IMR-90 (cell line): ENCODE data around the gene ACVRL1. TPM values are rescaled to one million over a fixed set of nuclear protein-coding genes. Genes with fewer than 3 reads are reported as not detected.
A peak's percentile ranks its signal among the peaks of the same experiment; 100 is the strongest.

Experiments
- ATAC-seq: fragments of 200-7000 bp; cut with Tn5 transposase; 2 replicates; pipeline ENCODE4 v1.9.1; 2020; ENCODE audit warnings: low read depth, mild to moderate bottlenecking, moderate library complexity
- BruUV-seq: library from RNA; stranded (reverse); fragments of 400-500 nt; replicated peaks from 2 replicates; lab custom pipeline; 2021; lab: Mats Ljungman, UMichigan
- CTCF ChIA-PET: fragments of 300-600 bp; formaldehyde crosslinking; extraction: SDS; loops from one replicate; lab custom pipeline; 2021; ENCODE audit warnings: antibody characterized with exemption; lab: Yijun Ruan, JAX
- POLR2A ChIA-PET: fragments of 300-600 bp; sonication (Branson Sonifier 250); formaldehyde crosslinking; loops from one replicate; lab custom pipeline; 2022; ENCODE audit warnings: antibody characterized with exemption; ENCODE audit not compliant: unreplicated experiment; lab: Charles Lee
- DNase-seq: peaks from one replicate; pipeline ENCODE4 v3.0.0; 2013
- H2AFZ ChIP-seq: replicated peaks from 2 replicates; pipeline ENCODE3; 2013; ENCODE audit warnings: low read length, mild to moderate bottlenecking; ENCODE audit not compliant: poor library complexity
- H2AK5ac ChIP-seq: 2 replicates; pipeline ENCODE4 v1.6.1; 2013; ENCODE audit warnings: low read depth, low read length, inconsistent platforms
- H2AK9ac ChIP-seq: replicated peaks from 2 replicates; pipeline ENCODE3; 2013; ENCODE audit warnings: mild to moderate bottlenecking, low read depth, low read length, moderate library complexity; ENCODE audit not compliant: poor library complexity
- H2BK120ac ChIP-seq: 2 replicates; pipeline ENCODE4 v1.6.1; 2013; ENCODE audit warnings: low read depth, low read length, inconsistent platforms
- H2BK15ac ChIP-seq: 3 replicates; pipeline ENCODE4 v1.6.1; 2013; ENCODE audit warnings: low read depth, low read length, inconsistent platforms
- H2BK20ac ChIP-seq: 2 replicates; pipeline ENCODE4 v1.6.1; 2013; ENCODE audit warnings: low read depth, mild to moderate bottlenecking, inconsistent platforms, low read length, moderate library complexity
- H2BK5ac ChIP-seq: 2 replicates; pipeline ENCODE4 v1.6.1; 2013; ENCODE audit warnings: mild to moderate bottlenecking, low read depth, low read length, inconsistent platforms; ENCODE audit not compliant: poor library complexity, severe bottlenecking
- H3K14ac ChIP-seq: replicated peaks from 2 replicates; pipeline ENCODE4 v1.6.1; 2013; ENCODE audit warnings: low read depth, low read length, inconsistent platforms
- H3K18ac ChIP-seq: 2 replicates; pipeline ENCODE4 v1.6.1; 2013; ENCODE audit warnings: low read depth, low read length, control low read depth
- H3K23ac ChIP-seq: 2 replicates; pipeline ENCODE4 v1.6.1; 2013; ENCODE audit warnings: low read depth, low read length, inconsistent platforms
- H3K27ac ChIP-seq: 2 replicates; pipeline ENCODE4 v1.5.1; 2013; ENCODE audit warnings: mild to moderate bottlenecking, control low read depth, low read length; ENCODE audit not compliant: insufficient read depth
- H3K27me3 ChIP-seq: 2 replicates; pipeline ENCODE4 v1.6.1; 2013; ENCODE audit warnings: low read length; ENCODE audit not compliant: control insufficient read depth, insufficient read depth
- H3K36me3 ChIP-seq: 2 replicates; pipeline ENCODE4 v1.6.1; 2013; ENCODE audit warnings: low read length, mixed read lengths; ENCODE audit not compliant: control insufficient read depth, insufficient read depth
- H3K4ac ChIP-seq: 2 replicates; pipeline ENCODE4 v1.6.1; 2013; ENCODE audit warnings: low read depth, low read length, inconsistent platforms
- H3K4me1 ChIP-seq: 2 replicates; pipeline ENCODE4 v1.6.1; 2013; ENCODE audit warnings: low read length, mixed read lengths; ENCODE audit not compliant: control insufficient read depth, insufficient read depth
- H3K4me2 ChIP-seq: 2 replicates; pipeline ENCODE4 v1.6.1; 2013; ENCODE audit warnings: low read depth, mild to moderate bottlenecking, control low read depth, low read length, moderate library complexity
- H3K4me3 ChIP-seq: 2 replicates; pipeline ENCODE4 v1.5.1; 2013; ENCODE audit warnings: low read depth, mild to moderate bottlenecking, control low read depth, low read length, moderate library complexity; ENCODE audit not compliant: insufficient read depth
- H3K56ac ChIP-seq: 2 replicates; pipeline ENCODE4 v1.6.1; 2013; ENCODE audit warnings: low read length, inconsistent platforms; ENCODE audit not compliant: insufficient read depth; ENCODE audit errors: extremely low read depth
- H3K79me1 ChIP-seq, 2 experiments: 2 replicates each; pipeline ENCODE4 v1.6.1; 2013; ENCODE audit warnings: low read length in 2 of 2, inconsistent platforms in 1 of 2, low read depth in 1 of 2
- H3K9ac ChIP-seq: 2 replicates; pipeline ENCODE4 v1.6.1; 2013; ENCODE audit warnings: low read depth, low read length, control low read depth
- H3K9me1 ChIP-seq: 2 replicates; pipeline ENCODE4 v1.6.1; 2013; ENCODE audit warnings: low read length, inconsistent platforms; ENCODE audit not compliant: insufficient read depth
- H3K9me3 ChIP-seq: 2 replicates; pipeline ENCODE4 v1.6.1; 2013; ENCODE audit warnings: low read length; ENCODE audit not compliant: control insufficient read depth, insufficient read depth
- H4K20me1 ChIP-seq: 2 replicates; pipeline ENCODE4 v1.6.1; 2013; ENCODE audit warnings: low read length, inconsistent platforms; ENCODE audit not compliant: insufficient read depth
- H4K5ac ChIP-seq: 2 replicates; pipeline ENCODE4 v1.6.1; 2013; ENCODE audit warnings: mild to moderate bottlenecking, low read depth, low read length, control low read depth
- H4K8ac ChIP-seq, 2 experiments: 2 replicates each; pipeline ENCODE4 v1.6.1; 2013; ENCODE audit warnings: low read depth in 2 of 2, low read length in 2 of 2, control low read depth in 1 of 2, inconsistent platforms in 1 of 2
- H4K91ac ChIP-seq: 2 replicates; pipeline ENCODE4 v1.6.1; 2013; ENCODE audit warnings: low read depth, low read length, inconsistent platforms; ENCODE audit not compliant: insufficient read depth
- BHLHE40 ChIP-seq: fragments of 150-350 bp; IDR thresholded peaks from 2 replicates; pipeline ENCODE4 v1.6.1; 2016; ENCODE audit warnings: mild to moderate bottlenecking, low read depth, low read length
- CEBPB ChIP-seq: IDR thresholded peaks from 2 replicates; pipeline ENCODE4 v1.6.1; 2012; ENCODE audit warnings: low read depth, low read length, improper control_type of control experiment
- CHD1 ChIP-seq: IDR thresholded peaks from 2 replicates; pipeline ENCODE4 v1.6.1; 2012; ENCODE audit warnings: low read depth, low read length, improper control_type of control experiment
- FOS ChIP-seq: fragments of 150-350 bp; IDR thresholded peaks from 2 replicates; pipeline ENCODE4 v1.6.1; 2016; ENCODE audit warnings: low read depth, low read length
- MAFK ChIP-seq: IDR thresholded peaks from 2 replicates; pipeline ENCODE4 v1.6.1; 2012; ENCODE audit warnings: low read depth, low read length, improper control_type of control experiment
- MAZ ChIP-seq: IDR thresholded peaks from 2 replicates; pipeline ENCODE4 v1.6.1; 2012; ENCODE audit warnings: low read depth, mild to moderate bottlenecking, low read length, improper control_type of control experiment, moderate library complexity, borderline replicate concordance
- MXI1 ChIP-seq: IDR thresholded peaks from 2 replicates; pipeline ENCODE4 v1.6.1; 2012; ENCODE audit warnings: low read depth, mild to moderate bottlenecking, low read length, moderate library complexity, borderline replicate concordance
- NFE2L2 ChIP-seq: fragments of 150-350 bp; IDR thresholded peaks from 2 replicates; pipeline ENCODE4 v1.6.1; 2016; ENCODE audit warnings: low read depth, mild to moderate bottlenecking, low read length
- POLR2A ChIP-seq: IDR thresholded peaks from 2 replicates; pipeline ENCODE4 v1.6.1; 2012; ENCODE audit warnings: mild to moderate bottlenecking, low read depth, low read length
- RAD21 ChIP-seq: IDR thresholded peaks from 2 replicates; pipeline ENCODE4 v1.6.1; 2012; ENCODE audit warnings: low read length, improper control_type of control experiment
- RFX5 ChIP-seq: IDR thresholded peaks from 2 replicates; pipeline ENCODE4 v1.8.0; 2012; ENCODE audit warnings: low read depth, mild to moderate bottlenecking, low read length, moderate library complexity
- SMC3 ChIP-seq: fragments of 150-350 bp; IDR thresholded peaks from 2 replicates; pipeline ENCODE4 v1.6.1; 2016; ENCODE audit warnings: low read depth, mild to moderate bottlenecking, antibody characterized with exemption, low read length, moderate library complexity
- WGBS, 2 experiments: methylation state at CpG; one replicate each; pipeline versions ENCODE4 v1.1.5 to v1.1.7; 2013; ENCODE audit warnings: missing lambda C conversion rate in 2 of 2; ENCODE audit not compliant: insufficient read length in 1 of 2; ENCODE audit errors: extremely low coverage in 2 of 2; 5-methylcytosine and 5-hydroxymethylcytosine counted together
- dilution Hi-C: fragments of 300-500 bp; cut with HindIII; formaldehyde crosslinking; loops from one replicate; pipeline ENCODE4 v1.14.3; 2018; ENCODE audit warnings: low sequenced_read_pairs; ENCODE audit not compliant: unreplicated experiment
- in situ Hi-C: fragments of 300-500 bp; cut with MboI; formaldehyde crosslinking; loops from 3 replicates; pipeline ENCODE4 v1.14.3; 2019; ENCODE audit warnings: low sequenced_read_pairs, inconsistent platforms, mixed read lengths
- intact Hi-C: fragments of 100-400 bp; cut with micrococcal nuclease; formaldehyde crosslinking; loops from 2 replicates; pipeline ENCODE4 v1.10.0; 2022
- polyA plus RNA-seq, 3 experiments: library from polyadenylated mRNA; depleted of rRNA; stranded (reverse); fragments of >200 nt; gene quantifications; 2 replicates each; pipeline ENCODE4 v1.2.3, GENCODE V29; 2012; ENCODE audit warnings: low replicate concordance in 1 of 3
- total RNA-seq: library from RNA; depleted of rRNA; stranded (reverse); fragments of >200 nt; gene quantifications from 2 replicates; pipeline ENCODE4 v1.2.3, GENCODE V29; 2012
- TF ChIP-seq, protein P1 (sequence below): conservative IDR thresholded peaks from 2 replicates; pipeline ENCODE4 v1.5.1; 2012; ENCODE audit warnings: mild to moderate bottlenecking, low read depth, low read length, improper control_type of control experiment
- TF ChIP-seq, protein P2 (sequence below): fragments of 150-350 bp; IDR thresholded peaks from 2 replicates; pipeline ENCODE4 v1.6.1; 2017; ENCODE audit warnings: mild to moderate bottlenecking, antibody characterized with exemption, low read length, low read depth
- TF ChIP-seq, protein P3 (sequence below): fragments of 150-350 bp; IDR thresholded peaks from 2 replicates; pipeline ENCODE4 v1.6.1; 2016; ENCODE audit warnings: low read depth, mild to moderate bottlenecking, low read length, moderate library complexity, borderline replicate concordance

ACVRL1 gene
- total and polyA plus RNA-seq, 2 of the 4 experiments (the other 2 are of a cell fraction), result 6.4 to 7.5 TPM

DNA sequence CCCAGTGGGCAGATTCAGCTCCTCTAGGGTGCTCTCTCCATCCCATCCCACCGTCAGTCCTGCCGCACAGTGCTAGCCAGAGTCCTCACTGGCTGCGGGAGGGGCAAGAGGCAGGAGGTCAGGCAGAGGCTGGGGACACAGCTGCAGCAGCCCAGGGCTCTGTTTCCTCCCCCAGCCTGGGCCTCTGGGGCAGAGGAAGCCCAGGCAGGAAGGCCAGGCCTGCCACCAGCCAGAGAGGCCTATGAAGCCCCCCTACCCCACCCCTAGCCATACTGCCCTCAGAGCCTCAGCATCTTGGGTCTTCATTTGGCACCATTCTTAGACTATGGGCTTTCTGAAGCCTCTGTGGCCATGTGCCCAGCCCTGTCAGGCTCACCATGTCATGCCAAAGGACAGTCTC is 3.4 kb downstream of the ACVRL1 start:
- BruUV-seq, result no TSS peak
- WGBS, 2 experiments, result no CpG with 5 or more reads among the region's 3 CpGs
- ATAC-seq (no peak), DNase-seq (no peak)
- no peak overlapping the region for H3K56ac ChIP-seq
- peak overlapping the region; percentile 72 for H3K23ac ChIP-seq
- peak overlapping the region; percentile 9 to 97; a peak in 3 of 4 replicates for H4K8ac ChIP-seq
- H3K4me2 ChIP-seq, result no peak overlapping the region; the same call in 1 of the 2 replicates
- peak overlapping the region; percentile 94 for H4K91ac ChIP-seq
- H3K27ac ChIP-seq, result peak overlapping the region; percentile 22; the same call in 1 of the 2 replicates
- peak overlapping the region; percentile 24; the same call in 1 of the 2 replicates for H3K9ac ChIP-seq
- no peaks in the 10 kb centered on the region for H3K9me3 ChIP-seq
- H3K4ac ChIP-seq, result peak overlapping the region; percentile 98
- TF ChIP-seq CEBPB (no peak), BHLHE40 (no peak), CHD1 (no peak), MXI1 (no peak), SMC3 (no peak), RFX5 (no peak), FOS (no peak), RAD21 (no peak), POLR2A (no peak), NFE2L2 (no peak), MAFK (no peak), MAZ (no peak)
- TF ChIP-seq, protein P1, sequence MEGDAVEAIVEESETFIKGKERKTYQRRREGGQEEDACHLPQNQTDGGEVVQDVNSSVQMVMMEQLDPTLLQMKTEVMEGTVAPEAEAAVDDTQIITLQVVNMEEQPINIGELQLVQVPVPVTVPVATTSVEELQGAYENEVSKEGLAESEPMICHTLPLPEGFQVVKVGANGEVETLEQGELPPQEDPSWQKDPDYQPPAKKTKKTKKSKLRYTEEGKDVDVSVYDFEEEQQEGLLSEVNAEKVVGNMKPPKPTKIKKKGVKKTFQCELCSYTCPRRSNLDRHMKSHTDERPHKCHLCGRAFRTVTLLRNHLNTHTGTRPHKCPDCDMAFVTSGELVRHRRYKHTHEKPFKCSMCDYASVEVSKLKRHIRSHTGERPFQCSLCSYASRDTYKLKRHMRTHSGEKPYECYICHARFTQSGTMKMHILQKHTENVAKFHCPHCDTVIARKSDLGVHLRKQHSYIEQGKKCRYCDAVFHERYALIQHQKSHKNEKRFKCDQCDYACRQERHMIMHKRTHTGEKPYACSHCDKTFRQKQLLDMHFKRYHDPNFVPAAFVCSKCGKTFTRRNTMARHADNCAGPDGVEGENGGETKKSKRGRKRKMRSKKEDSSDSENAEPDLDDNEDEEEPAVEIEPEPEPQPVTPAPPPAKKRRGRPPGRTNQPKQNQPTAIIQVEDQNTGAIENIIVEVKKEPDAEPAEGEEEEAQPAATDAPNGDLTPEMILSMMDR, result no peak
- TF ChIP-seq, protein P2, sequence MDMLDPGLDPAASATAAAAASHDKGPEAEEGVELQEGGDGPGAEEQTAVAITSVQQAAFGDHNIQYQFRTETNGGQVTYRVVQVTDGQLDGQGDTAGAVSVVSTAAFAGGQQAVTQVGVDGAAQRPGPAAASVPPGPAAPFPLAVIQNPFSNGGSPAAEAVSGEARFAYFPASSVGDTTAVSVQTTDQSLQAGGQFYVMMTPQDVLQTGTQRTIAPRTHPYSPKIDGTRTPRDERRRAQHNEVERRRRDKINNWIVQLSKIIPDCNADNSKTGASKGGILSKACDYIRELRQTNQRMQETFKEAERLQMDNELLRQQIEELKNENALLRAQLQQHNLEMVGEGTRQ, result no peak
- TF ChIP-seq, protein P3, sequence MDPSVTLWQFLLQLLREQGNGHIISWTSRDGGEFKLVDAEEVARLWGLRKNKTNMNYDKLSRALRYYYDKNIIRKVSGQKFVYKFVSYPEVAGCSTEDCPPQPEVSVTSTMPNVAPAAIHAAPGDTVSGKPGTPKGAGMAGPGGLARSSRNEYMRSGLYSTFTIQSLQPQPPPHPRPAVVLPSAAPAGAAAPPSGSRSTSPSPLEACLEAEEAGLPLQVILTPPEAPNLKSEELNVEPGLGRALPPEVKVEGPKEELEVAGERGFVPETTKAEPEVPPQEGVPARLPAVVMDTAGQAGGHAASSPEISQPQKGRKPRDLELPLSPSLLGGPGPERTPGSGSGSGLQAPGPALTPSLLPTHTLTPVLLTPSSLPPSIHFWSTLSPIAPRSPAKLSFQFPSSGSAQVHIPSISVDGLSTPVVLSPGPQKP, result no peak
- ChIA-PET CTCF (no interaction called here), POLR2A (interaction anchor here (0.6 kb wide), 1 partner anchor 53 kb away, joined by 5 read pairs; no protein-coding TSS in a partner anchor)
- H2BK120ac ChIP-seq, result peak overlapping the region; percentile 88
- no peaks in the 10 kb centered on the region for H4K20me1 ChIP-seq
- peaks cover 47% of the 10 kb centered on the region for H3K9me1 ChIP-seq
- peak overlapping the region; percentile 88 for H2BK20ac ChIP-seq
- peaks cover 42% of the 10 kb centered on the region for H3K4me1 ChIP-seq
- peak overlapping the region; percentile 74; the same call in 2 of the 3 replicates for H2BK15ac ChIP-seq
- H3K27me3 ChIP-seq, result no peaks in the 10 kb centered on the region
- H2AFZ ChIP-seq, result peak overlapping the region; percentile 55
- no peak overlapping the region for H3K4me3 ChIP-seq
- H3K18ac ChIP-seq, result peak overlapping the region; percentile 12
- peak overlapping the region; percentile 97 for H2AK5ac ChIP-seq
- peak overlapping the region; percentile 78 for H4K5ac ChIP-seq
- H2AK9ac ChIP-seq, result peak overlapping the region; percentile 17
- H3K36me3 ChIP-seq, result peaks cover 7% of the 10 kb centered on the region; the same call in 1 of the 2 replicates
- intact Hi-C loops (no loop called here), in situ Hi-C loops (no loop called here), dilution Hi-C loops (no loop called here)
- peaks cover 0 to 35% of the 10 kb centered on the region in 2 experiments; a peak in 3 of 4 replicates for H3K79me1 ChIP-seq
- peak overlapping the region; percentile 61 for H3K14ac ChIP-seq
- H2BK5ac ChIP-seq, result no peak overlapping the region
